Mammary epithelial cell (primary cell): ENCODE data around the gene IFNL2.

ENCODE experiments used
- CTCF ChIP-seq, 2 donors: IDR thresholded peaks in 1 of 2; conservative IDR thresholded peaks in 1 of 2; 2 replicates each; pipeline ENCODE4 v1.5.1; 2011 to 2012; ENCODE audit warnings: inconsistent platforms in 2 of 2, low read length in 2 of 2, mild to moderate bottlenecking in 2 of 2, control low read depth in 1 of 2, low read depth in 1 of 2; ENCODE audit not compliant: insufficient read depth in 1 of 2; ENCODE audit errors: extremely low read depth in 1 of 2
- EZH2 ChIP-seq: IDR thresholded peaks from 2 replicates; pipeline ENCODE4 v1.6.1; 2012; ENCODE audit warnings: low read length, inconsistent platforms, borderline replicate concordance

- TF ChIP-seq EZH2 (no peak), CTCF (conservative IDR thresholded peaks at IDR 0.05 in 1 of 2, IDR thresholded peaks at IDR 0.05 in 1 of 2; ENCODE audit: extremely low read depth in 1 of 2, insufficient read depth in 1 of 2, low read depth in 1 of 2, low read length in 2 of 2) (no peak)
Observed at GRCh38 chr19:39296055-39296645, 28.0 kb downstream of the IFNL2 start, which contains the start of gene IFNL1.
